Osteocyte (in vitro differentiated cells): ENCODE results near the gene SPATC1L. TPM values are rescaled to one million over a fixed set of nuclear protein-coding genes. Genes with fewer than 3 reads are reported as not detected.

Experiments used
- DNase-seq: peaks from one replicate; pipeline ENCODE4 v3.0.0; 2021; ENCODE audit warnings: mixed read lengths; ENCODE audit not compliant: unreplicated experiment; ENCODE audit errors: extremely low spot score
- H3K27ac Mint-ChIP-seq: one replicate; pipeline ENCODE4 v1.8.0; 2021; ENCODE audit warnings: mild to moderate bottlenecking, mixed read lengths; ENCODE audit not compliant: unreplicated experiment
- H3K27me3 Mint-ChIP-seq: one replicate; pipeline ENCODE4 v1.8.0; 2021; ENCODE audit warnings: mixed read lengths; ENCODE audit not compliant: unreplicated experiment
- H3K36me3 Mint-ChIP-seq: one replicate; pipeline ENCODE4 v1.8.0; 2021; ENCODE audit warnings: mixed read lengths; ENCODE audit not compliant: unreplicated experiment
- H3K4me1 Mint-ChIP-seq: one replicate; pipeline ENCODE4 v1.8.0; 2021; ENCODE audit warnings: mixed read lengths; ENCODE audit not compliant: unreplicated experiment
- H3K4me3 Mint-ChIP-seq: one replicate; pipeline ENCODE4 v1.8.0; 2021; ENCODE audit warnings: mild to moderate bottlenecking, moderate library complexity, mixed read lengths; ENCODE audit not compliant: unreplicated experiment
- H3K9me3 Mint-ChIP-seq: one replicate; pipeline ENCODE4 v1.8.0; 2021; ENCODE audit warnings: mixed read lengths; ENCODE audit not compliant: unreplicated experiment
- CTCF ChIP-seq: fragments of 200-600 bp; sonication (generic); IDR thresholded peaks from 2 replicates; pipeline ENCODE4 v1.5.0; 2021; ENCODE audit warnings: antibody characterized with exemption, mild to moderate bottlenecking, moderate library complexity
- total RNA-seq: library from RNA; stranded (reverse); gene quantifications from 2 replicates; pipeline ENCODE4 v1.2.1, GENCODE V29; 2021

Gene SPATC1L
- total RNA-seq, 1 donor from 2014 or later = 18.9 TPM

GRCh38 chr21:46191686-46192575 lies 7.7 kb upstream of the SPATC1L start:
- Mint-ChIP-seq H3K4me3 (no peak overlapping the region), H3K9me3 (no peaks in the 10 kb centered on the region), H3K27ac (no peak overlapping the region), H3K36me3 (peaks cover 36% of the 10 kb centered on the region), H3K4me1 (peaks cover 35% of the 10 kb centered on the region), H3K27me3 (no peaks in the 10 kb centered on the region)
- no peak for TF ChIP-seq CTCF
- peak; percentile 73 for DNase-seq

- Mint-ChIP-seq H3K4me1 (peaks cover 35% of the 10 kb centered on the region), H3K27me3 (no peaks in the 10 kb centered on the region), H3K27ac (no peak overlapping the region), H3K4me3 (no peak overlapping the region), H3K36me3 (peaks cover 31% of the 10 kb centered on the region), H3K9me3 (no peaks in the 10 kb centered on the region)
- no peak for TF ChIP-seq CTCF
- peak; percentile 65 for DNase-seq
These were observed 7.0 kb upstream of the SPATC1L start for GRCh38 chr21:46191257-46191685.

GRCh38 chr21:46190491-46191131 lies 6.4 kb upstream of the SPATC1L start:
- peak; percentile 78 for DNase-seq
- H3K4me3 Mint-ChIP-seq = no peak overlapping the region
- H3K27ac Mint-ChIP-seq = no peak overlapping the region
- no peaks in the 10 kb centered on the region for H3K27me3 Mint-ChIP-seq
- H3K4me1 Mint-ChIP-seq = peaks cover 37% of the 10 kb centered on the region
- TF ChIP-seq CTCF = no peak
- H3K36me3 Mint-ChIP-seq = peaks cover 28% of the 10 kb centered on the region
- H3K9me3 Mint-ChIP-seq = no peaks in the 10 kb centered on the region

- H3K4me3 Mint-ChIP-seq = no peak overlapping the region
- TF ChIP-seq CTCF = no peak
- DNase-seq = no peak
- no peaks in the 10 kb centered on the region for H3K27me3 Mint-ChIP-seq
- H3K9me3 Mint-ChIP-seq = no peaks in the 10 kb centered on the region
- H3K4me1 Mint-ChIP-seq = peaks cover 41% of the 10 kb centered on the region
- no peak overlapping the region for H3K27ac Mint-ChIP-seq
- peaks cover 23% of the 10 kb centered on the region for H3K36me3 Mint-ChIP-seq
These were observed 5.8 kb upstream of the SPATC1L start for GRCh38 chr21:46189959-46190490.
